C4-2B (cell line): ENCODE data around the gene B4GALT5.
A peak's percentile ranks its signal among the peaks of the same experiment; 100 is the strongest.

Source experiments
- CTCF ChIP-seq: fragments of 450-650 bp; conservative IDR thresholded peaks from 2 replicates; pipeline ENCODE4 v1.5.1; 2017; ENCODE audit warnings: mild to moderate bottlenecking
- ZFX ChIP-seq: fragments of 450-650 bp; IDR thresholded peaks from 2 replicates; pipeline ENCODE4 v1.6.1; 2017

- TF ChIP-seq CTCF (peak; percentile 100), ZFX (no peak)
Observed at GRCh38 chr20:49610691-49611538, 102.8 kb downstream of the B4GALT5 start.
